Fibroblast of villous mesenchyme (primary cell): Measurements from ENCODE around the gene SLFN14. TPM values are rescaled to one million over a fixed set of nuclear protein-coding genes. Genes with fewer than 3 reads are reported as not detected.

ENCODE experiments used
- DNase-seq: peaks from one replicate; pipeline ENCODE4 v3.0.0-alpha.2; 2010; ENCODE audit warnings: low read depth
- H3K4me3 ChIP-seq: 2 replicates; pipeline ENCODE4 v1.5.1; 2011; ENCODE audit warnings: low read depth, mild to moderate bottlenecking, low read length
- total RNA-seq: library from RNA; depleted of rRNA; stranded (reverse); fragments of >200 nt; gene quantifications from 2 replicates; pipeline ENCODE4 v1.2.3, GENCODE V29; 2012
- TF ChIP-seq, protein P1 (sequence below): IDR thresholded peaks from 2 replicates; pipeline ENCODE4 v1.5.1; 2012; ENCODE audit warnings: low read depth, mild to moderate bottlenecking, low read length; ENCODE audit not compliant: insufficient read depth

The SLFN14 gene
- total RNA-seq, 1 donor: not detected

DNA sequence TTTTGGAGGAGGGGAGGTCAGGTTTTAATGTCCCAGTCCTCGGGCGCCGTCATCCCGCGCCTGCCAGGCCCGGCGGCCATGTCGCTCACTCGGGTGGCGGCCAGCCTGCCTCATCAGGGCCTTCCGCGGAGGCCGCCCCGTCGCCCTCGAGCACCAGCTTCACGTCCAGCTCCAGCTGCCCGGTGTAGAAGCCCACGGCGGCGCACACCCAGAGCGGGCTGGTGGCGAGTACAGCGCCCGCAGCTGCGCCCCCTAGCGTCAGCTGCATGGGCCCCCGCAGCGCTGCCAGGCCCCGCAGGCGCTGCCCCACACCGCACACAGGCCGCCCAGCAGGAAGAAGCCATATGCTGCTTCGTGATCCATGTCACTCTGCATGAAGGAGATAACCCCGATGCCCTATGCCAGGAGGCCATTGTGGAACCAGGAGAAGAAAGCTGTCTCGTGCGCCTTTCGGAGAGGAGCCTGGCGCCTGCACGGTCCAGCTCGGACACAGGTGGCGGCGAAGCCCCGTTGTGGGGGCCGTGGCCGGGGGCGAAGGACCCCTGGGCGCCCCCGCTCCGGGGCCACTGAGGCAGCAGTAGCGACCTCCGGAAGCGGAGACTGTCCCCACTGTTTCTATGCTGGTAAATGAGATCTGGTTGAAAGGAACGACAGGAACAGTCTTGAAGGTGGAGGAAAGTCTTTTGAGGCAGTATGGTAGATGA lies 36.1 kb upstream of the SLFN14 start:
- no peak overlapping the region for H3K4me3 ChIP-seq
- no peak for DNase-seq
- TF ChIP-seq, protein P1, sequence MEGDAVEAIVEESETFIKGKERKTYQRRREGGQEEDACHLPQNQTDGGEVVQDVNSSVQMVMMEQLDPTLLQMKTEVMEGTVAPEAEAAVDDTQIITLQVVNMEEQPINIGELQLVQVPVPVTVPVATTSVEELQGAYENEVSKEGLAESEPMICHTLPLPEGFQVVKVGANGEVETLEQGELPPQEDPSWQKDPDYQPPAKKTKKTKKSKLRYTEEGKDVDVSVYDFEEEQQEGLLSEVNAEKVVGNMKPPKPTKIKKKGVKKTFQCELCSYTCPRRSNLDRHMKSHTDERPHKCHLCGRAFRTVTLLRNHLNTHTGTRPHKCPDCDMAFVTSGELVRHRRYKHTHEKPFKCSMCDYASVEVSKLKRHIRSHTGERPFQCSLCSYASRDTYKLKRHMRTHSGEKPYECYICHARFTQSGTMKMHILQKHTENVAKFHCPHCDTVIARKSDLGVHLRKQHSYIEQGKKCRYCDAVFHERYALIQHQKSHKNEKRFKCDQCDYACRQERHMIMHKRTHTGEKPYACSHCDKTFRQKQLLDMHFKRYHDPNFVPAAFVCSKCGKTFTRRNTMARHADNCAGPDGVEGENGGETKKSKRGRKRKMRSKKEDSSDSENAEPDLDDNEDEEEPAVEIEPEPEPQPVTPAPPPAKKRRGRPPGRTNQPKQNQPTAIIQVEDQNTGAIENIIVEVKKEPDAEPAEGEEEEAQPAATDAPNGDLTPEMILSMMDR: peak; percentile 14

DNA sequence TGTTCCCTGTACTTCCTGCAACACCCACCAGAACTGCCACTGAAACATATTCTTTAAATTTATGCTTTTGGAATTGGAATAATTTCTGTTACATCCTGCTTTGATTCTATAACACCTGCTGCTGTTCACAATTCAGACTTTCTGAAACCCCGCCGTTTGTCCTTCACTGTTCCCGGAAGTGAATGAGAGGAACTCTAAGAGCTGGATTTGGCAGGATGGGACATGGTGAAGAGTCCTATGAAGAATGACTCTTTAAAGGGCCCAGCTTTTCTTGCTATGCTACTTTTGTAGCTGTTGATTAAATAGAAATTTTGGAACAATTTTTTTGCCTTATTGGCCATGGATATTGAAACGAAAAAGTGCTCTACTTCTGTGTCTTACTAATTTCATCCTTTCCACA lies 35.5 kb upstream of the SLFN14 start:
- TF ChIP-seq, protein P1: no peak
- H3K4me3 ChIP-seq: no peak overlapping the region
- no peak for DNase-seq

DNA sequence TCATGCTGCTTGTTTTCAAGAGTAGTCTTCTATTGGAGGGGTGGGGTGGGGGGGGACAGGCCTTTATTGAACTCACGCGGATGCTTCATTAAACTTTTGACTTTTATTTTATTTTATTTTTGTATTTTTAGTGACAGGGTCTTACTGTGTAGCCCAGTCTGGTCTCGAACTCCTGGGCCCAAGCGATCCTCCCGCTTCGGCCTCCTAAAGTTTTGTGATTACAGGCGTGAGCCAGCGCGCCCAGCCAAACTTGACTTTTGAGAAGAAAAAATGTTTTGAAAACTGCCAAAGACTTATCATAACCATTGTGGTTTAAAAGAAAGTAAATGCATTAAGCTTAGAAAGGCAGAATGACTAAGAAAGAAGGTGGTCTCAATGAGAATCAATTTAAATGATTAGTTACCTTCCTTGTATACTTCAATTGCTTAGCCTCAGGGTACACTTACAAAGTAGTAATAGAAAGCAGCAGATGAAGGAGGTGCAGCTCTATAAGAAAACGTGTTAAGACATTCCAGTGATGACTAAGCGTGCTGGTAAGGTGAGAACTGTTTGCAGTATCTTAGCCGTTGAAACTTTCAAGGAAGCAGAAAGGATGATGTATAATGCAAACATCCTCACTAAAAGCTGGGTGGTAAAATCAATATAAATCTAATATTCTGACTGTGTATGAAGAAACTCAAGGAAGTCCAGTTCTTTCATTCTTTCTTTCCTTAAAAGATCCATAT lies 27.7 kb upstream of the SLFN14 start:
- DNase-seq: peak; percentile 59
- TF ChIP-seq, protein P1: no peak
- peak overlapping the region; percentile 99 for H3K4me3 ChIP-seq

DNA sequence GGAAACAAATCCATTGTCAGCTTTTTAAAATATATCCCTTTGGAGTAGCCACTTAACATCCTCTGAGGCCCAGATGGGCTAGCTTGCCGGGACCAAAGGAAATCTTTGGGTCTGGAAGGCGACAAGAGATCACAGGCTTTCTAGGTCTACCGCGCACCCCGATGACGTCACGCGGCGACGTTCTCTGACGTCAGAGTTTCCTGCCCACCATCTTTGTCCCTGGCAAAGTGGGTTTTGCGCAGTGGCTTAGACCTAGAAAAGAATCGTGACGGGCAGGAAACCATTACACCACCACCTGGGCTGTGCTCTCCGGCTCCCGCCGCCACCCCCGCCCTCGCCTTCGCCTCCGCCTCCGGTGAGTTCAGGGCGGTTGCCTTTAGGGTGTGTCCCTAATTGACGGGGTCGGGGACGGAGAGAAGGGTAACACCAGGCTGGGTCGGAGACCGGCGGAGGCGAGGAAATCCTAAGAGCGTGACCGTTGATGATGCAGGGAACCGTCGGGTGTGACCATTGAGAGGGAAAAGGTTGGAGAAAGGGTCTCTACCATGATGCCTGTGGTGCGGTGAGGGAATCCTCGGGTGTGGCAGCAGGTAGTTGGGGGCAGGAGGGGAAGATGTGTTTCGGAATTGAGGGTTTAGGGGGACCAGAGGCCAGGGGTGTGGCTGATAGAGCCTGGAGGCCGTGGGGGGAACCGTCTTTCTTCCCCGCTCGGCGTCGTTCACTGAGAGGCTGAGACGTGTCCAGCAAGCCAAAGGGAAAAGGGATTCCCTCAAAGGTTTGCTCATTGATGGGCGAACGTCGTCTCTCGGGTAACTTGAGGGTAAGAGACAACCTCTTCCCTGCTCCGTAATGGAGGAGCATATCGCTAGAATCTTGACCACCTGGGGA lies 26.7 kb upstream of the SLFN14 start, which contains the start of gene AP2B1:
TSS of gene AP2B1 (plus strand) at position 249 of the 888 bp plus-strand sequence. CDS start 6,709 bp downstream, outside the sequence.
- TF ChIP-seq, protein P1: no peak
- H3K4me3 ChIP-seq: peak within 1 kb of the TSS; percentile 99
- DNase-seq: peak; percentile 97

DNA sequence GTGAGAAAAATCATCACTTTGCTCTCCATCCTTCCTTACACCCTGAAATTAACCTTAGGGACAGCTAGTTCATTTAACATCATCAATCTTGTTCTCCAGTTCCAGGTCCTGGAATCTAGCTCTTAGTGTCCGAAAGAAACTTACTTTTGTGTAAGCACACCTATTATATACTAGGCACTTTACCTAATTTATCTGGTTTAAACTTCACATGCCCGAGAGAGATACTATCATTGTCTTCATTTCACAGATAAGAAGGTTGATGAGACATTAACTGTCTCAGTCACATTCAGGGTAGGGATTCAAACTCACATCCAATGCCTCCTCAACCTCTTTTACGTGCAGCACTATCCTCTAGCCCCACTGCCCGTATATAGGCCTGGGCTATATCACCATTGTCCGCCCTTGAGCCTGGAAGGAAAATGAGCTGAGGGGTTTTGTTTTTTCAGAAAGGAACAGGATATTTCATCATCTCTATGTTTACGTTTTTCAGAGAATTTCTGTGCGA lies 26.0 kb upstream of the SLFN14 start:
- TF ChIP-seq, protein P1: no peak
- DNase-seq: no peak
- peak overlapping the region; percentile 99 for H3K4me3 ChIP-seq

DNA sequence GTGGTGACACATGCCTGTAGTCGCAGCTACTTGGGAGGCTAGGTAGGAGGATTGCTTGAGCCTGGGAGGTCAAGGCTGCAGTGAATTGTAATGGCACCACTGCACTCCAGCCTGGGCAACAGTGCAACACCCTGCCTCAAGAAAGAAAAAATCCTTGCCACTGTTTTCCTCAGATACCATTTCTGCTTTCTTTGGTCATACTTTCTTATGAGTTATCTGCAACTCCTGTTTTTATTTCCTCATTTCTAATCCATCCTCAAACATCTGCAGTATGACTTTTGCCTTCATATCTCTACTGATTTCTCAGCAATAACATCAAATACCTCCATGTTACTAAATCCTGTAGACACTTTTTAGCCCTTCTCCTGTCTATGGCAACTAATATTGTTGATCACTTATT lies 23.4 kb upstream of the SLFN14 start:
- TF ChIP-seq, protein P1: no peak
- no peak for DNase-seq
- no peak overlapping the region for H3K4me3 ChIP-seq
